Cardiac atrium fibroblast (primary cell): ENCODE data around the gene ERP44. TPM values are rescaled to one million over a fixed set of nuclear protein-coding genes. Genes with fewer than 3 reads are reported as not detected.

Source experiments
- total RNA-seq: library from RNA; depleted of rRNA; stranded (reverse); fragments of >200 nt; gene quantifications from 2 replicates; pipeline ENCODE4 v1.2.3, GENCODE V29; 2015

ERP44 gene
- total RNA-seq, result 21.5 and 27.2 TPM in 2 replicates

GRCh38 chr9:100098887-100099721 lies at the start of gene ERP44, which contains the start of gene INVS:
Gene ERP44 (minus strand): TSS chr9:100099000. CDS start chr9:100098840, 160 bp downstream.
Gene INVS (plus strand): TSS chr9:100099243. CDS start chr9:100104522, 5,279 bp downstream.

Other genes starting within 250 kb of the ERP44 start
- gene STX17, start 192.3 kb downstream of the ERP44 start, total RNA-seq, result 9.4 and 16.4 TPM in 2 replicates
- 18.0 and 19.1 TPM in 2 replicates for gene INVS, start 243 bp upstream of the ERP44 start, total RNA-seq